ENCODE results near the gene UCK2.

Gene UCK2

GRCh38 chr1:165942062-165942461 is 114.6 kb downstream of the UCK2 start:
- TF ChIP-seq CTCF (conservative IDR thresholded peaks at IDR 0.05; ENCODE audit: control insufficient read depth, insufficient read depth, low read depth, low read length), result no peak

GRCh38 chr1:165942927-165943597 is 115.6 kb downstream of the UCK2 start:
- DNase-seq (ENCODE audit: low read depth), result peak; percentile 10
- TF ChIP-seq CTCF (conservative IDR thresholded peaks at IDR 0.05; ENCODE audit: control insufficient read depth, insufficient read depth, low read depth, low read length), result no peak
- H3K4me3 ChIP-seq (ENCODE audit: control insufficient read depth, low read depth, low read length), result no peak overlapping the region

More at GRCh38 chr1:165942062-165942461, 114.6 kb downstream of the UCK2 start:
- no peak for DNase-seq (ENCODE audit: low read depth)
- H3K4me3 ChIP-seq (ENCODE audit: control insufficient read depth, low read depth, low read length), result no peak overlapping the region

GRCh38 chr1:165945911-165946310 is 118.5 kb downstream of the UCK2 start:
- H3K4me3 ChIP-seq (ENCODE audit: control insufficient read depth, low read depth, low read length), result no peak overlapping the region
- TF ChIP-seq CTCF (conservative IDR thresholded peaks at IDR 0.05; ENCODE audit: control insufficient read depth, insufficient read depth, low read depth, low read length), result no peak
- DNase-seq (ENCODE audit: low read depth), result no peak

GRCh38 chr1:165947797-165948455 is 120.5 kb downstream of the UCK2 start:
- H3K4me3 ChIP-seq (ENCODE audit: control insufficient read depth, low read depth, low read length), result no peak overlapping the region
- no peak for DNase-seq (ENCODE audit: low read depth)
- no peak for TF ChIP-seq CTCF (conservative IDR thresholded peaks at IDR 0.05; ENCODE audit: control insufficient read depth, insufficient read depth, low read depth, low read length)

- H3K4me3 ChIP-seq (ENCODE audit: control insufficient read depth, low read depth, low read length), result no peak overlapping the region
- no peak for DNase-seq (ENCODE audit: low read depth)
- TF ChIP-seq CTCF (conservative IDR thresholded peaks at IDR 0.05; ENCODE audit: control insufficient read depth, insufficient read depth, low read depth, low read length), result no peak
Observed at GRCh38 chr1:165949335-165950130, 122.1 kb downstream of the UCK2 start.

- DNase-seq (ENCODE audit: low read depth), result peak; percentile 81
- no peak for TF ChIP-seq CTCF (conservative IDR thresholded peaks at IDR 0.05; ENCODE audit: control insufficient read depth, insufficient read depth, low read depth, low read length)
- no peak overlapping the region for H3K4me3 ChIP-seq (ENCODE audit: control insufficient read depth, low read depth, low read length)
Observed at GRCh38 chr1:165954940-165955339, 127.5 kb downstream of the UCK2 start.

Data from fibroblast of mammary gland (primary cell).